ENCODE results near the gene IQSEC3. TPM values are rescaled to one million over a fixed set of nuclear protein-coding genes. Genes with fewer than 3 reads are reported as not detected.

Gene IQSEC3
- total RNA-seq, 1 experiment from 2014 or later = not detected

GRCh38 chr12:152440-152839, 85.9 kb downstream of the IQSEC3 start:
- H3K4me3 ChIP-seq (ENCODE audit: low read depth in 2 of 2, low read length in 2 of 2) = no peak overlapping the region
- ATAC-seq (no peak), DNase-seq (ENCODE audit: low read depth, low spot score) (no peak)
- intact Hi-C loops (cut with micrococcal nuclease; ENCODE audit: unreplicated experiment) = no loop called here
- in situ Hi-C loops (cut with HindIII; ENCODE audit: low pct_unique_long_range_greater_than_20kb, low sequenced_read_pairs) = no loop called here
- no peak overlapping the region for H3K27ac ChIP-seq (ENCODE audit: low read length)
- H3K27me3 ChIP-seq (ENCODE audit: control insufficient read depth, insufficient read depth, low read length) = no peaks in the 10 kb centered on the region
- no peaks in the 10 kb centered on the region for H3K36me3 ChIP-seq (ENCODE audit: control insufficient read depth, insufficient read depth, low read length)
- ChIA-PET POLR2A (no interaction called here), CTCF (interaction anchor here (0.6 kb wide), 1 partner anchor 26 kb away, joined by 5 read pairs; no protein-coding TSS in a partner anchor)
- no peaks in the 10 kb centered on the region for H3K4me1 ChIP-seq (ENCODE audit: control insufficient read depth, insufficient read depth, low read length)
- no peaks in the 10 kb centered on the region for H3K9me3 ChIP-seq (ENCODE audit: control insufficient read depth, insufficient read depth, low read depth, low read length)
- TF ChIP-seq TCF7L2 (IDR thresholded peaks at IDR 0.05; ENCODE audit: low read depth, low read length) (no peak), SIN3A (IDR thresholded peaks at IDR 0.05; ENCODE audit: borderline replicate concordance, insufficient read depth, low read depth, low read length) (no peak), POLR2AphosphoS5 (IDR thresholded peaks at IDR 0.05; ENCODE audit: low read depth, low read length) (no peak), REST (IDR thresholded peaks at IDR 0.05; ENCODE audit: insufficient read depth in 1 of 2, low read depth in 2 of 2, low read length in 1 of 2) (no peak)
- TF ChIP-seq, protein P1, sequence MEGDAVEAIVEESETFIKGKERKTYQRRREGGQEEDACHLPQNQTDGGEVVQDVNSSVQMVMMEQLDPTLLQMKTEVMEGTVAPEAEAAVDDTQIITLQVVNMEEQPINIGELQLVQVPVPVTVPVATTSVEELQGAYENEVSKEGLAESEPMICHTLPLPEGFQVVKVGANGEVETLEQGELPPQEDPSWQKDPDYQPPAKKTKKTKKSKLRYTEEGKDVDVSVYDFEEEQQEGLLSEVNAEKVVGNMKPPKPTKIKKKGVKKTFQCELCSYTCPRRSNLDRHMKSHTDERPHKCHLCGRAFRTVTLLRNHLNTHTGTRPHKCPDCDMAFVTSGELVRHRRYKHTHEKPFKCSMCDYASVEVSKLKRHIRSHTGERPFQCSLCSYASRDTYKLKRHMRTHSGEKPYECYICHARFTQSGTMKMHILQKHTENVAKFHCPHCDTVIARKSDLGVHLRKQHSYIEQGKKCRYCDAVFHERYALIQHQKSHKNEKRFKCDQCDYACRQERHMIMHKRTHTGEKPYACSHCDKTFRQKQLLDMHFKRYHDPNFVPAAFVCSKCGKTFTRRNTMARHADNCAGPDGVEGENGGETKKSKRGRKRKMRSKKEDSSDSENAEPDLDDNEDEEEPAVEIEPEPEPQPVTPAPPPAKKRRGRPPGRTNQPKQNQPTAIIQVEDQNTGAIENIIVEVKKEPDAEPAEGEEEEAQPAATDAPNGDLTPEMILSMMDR (IDR thresholded peaks at IDR 0.05) = no peak
- BruUV-seq (replicated peaks) = no TSS peak

DNA sequence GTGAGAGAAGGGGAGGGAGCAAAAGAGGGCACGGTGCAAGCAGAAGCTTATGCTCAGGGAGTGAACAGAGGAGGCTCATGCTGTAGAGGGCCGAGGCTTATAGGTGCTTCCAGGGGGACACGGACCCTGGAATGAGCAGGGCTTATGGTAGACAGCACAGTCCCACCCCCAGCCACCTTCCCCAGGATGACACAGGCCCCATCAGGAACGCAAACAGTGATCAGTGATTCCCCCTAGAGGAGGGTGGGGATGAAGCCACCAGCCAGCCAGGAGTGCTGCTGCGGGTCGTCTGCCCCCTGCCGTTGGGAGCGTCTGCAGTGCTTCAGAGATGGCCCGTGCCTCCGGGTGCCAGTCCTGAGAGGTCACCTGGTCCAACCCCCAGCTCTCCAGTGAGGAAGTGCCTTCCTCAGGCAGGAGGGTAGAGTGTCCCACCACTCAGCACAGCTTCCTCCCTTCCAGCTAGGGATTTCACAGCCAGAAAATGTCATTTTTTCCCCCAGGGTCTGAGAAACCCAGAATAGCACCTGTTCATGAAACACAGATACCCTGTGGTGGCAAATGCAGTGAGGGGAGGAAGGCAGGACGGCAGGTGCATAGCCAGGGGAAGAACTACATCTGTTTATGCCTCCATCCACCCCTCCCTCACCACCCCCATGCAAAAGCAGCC, 86.6 kb downstream of the IQSEC3 start:
- Histone ChIP-seq H3K27ac (ENCODE audit: low read length) (no peak overlapping the region), H3K9me3 (ENCODE audit: control insufficient read depth, insufficient read depth, low read depth, low read length) (no peaks in the 10 kb centered on the region), H3K4me1 (ENCODE audit: control insufficient read depth, insufficient read depth, low read length) (no peaks in the 10 kb centered on the region), H3K4me3 (ENCODE audit: low read depth in 2 of 2, low read length in 2 of 2) (no peak overlapping the region), H3K27me3 (ENCODE audit: control insufficient read depth, insufficient read depth, low read length) (no peaks in the 10 kb centered on the region), H3K36me3 (ENCODE audit: control insufficient read depth, insufficient read depth, low read length) (no peaks in the 10 kb centered on the region)
- POLR2A ChIA-PET = no interaction called here
- no TSS peak for BruUV-seq (replicated peaks)
- in situ Hi-C loops (cut with HindIII; ENCODE audit: low pct_unique_long_range_greater_than_20kb, low sequenced_read_pairs) (no loop called here), intact Hi-C loops (cut with micrococcal nuclease; ENCODE audit: unreplicated experiment) (no loop called here)
- DNase-seq (ENCODE audit: low read depth, low spot score) = peak; percentile 25
- TF ChIP-seq, protein P1 (IDR thresholded peaks at IDR 0.05) = peak; percentile 88
- TF ChIP-seq REST (IDR thresholded peaks at IDR 0.05; ENCODE audit: insufficient read depth in 1 of 2, low read depth in 2 of 2, low read length in 1 of 2) (0 out of 4 replicates have a peak, but pooled peaks of 1 of the 2 experiments have one; percentile 41), TCF7L2 (IDR thresholded peaks at IDR 0.05; ENCODE audit: low read depth, low read length) (no peak), SIN3A (IDR thresholded peaks at IDR 0.05; ENCODE audit: borderline replicate concordance, insufficient read depth, low read depth, low read length) (no peak), POLR2AphosphoS5 (IDR thresholded peaks at IDR 0.05; ENCODE audit: low read depth, low read length) (no peak)
- CTCF ChIA-PET = interaction anchor here (0.6 kb wide), 1 partner anchor 27 kb away, joined by 5 read pairs; no protein-coding TSS in a partner anchor
- peak; percentile 94 for ATAC-seq
